Fibroblast of skin of left quadriceps (primary cell): ENCODE results near the gene RBM10.

Source experiments
- DNase-seq, 2 experiments: peaks; one replicate each; pipeline ENCODE4 v3.0.0-alpha.2; 2013; ENCODE audit warnings: low read depth in 2 of 2

RBM10 gene

GRCh38 chrX:47146936-47147859 lies 2.2 kb downstream of the RBM10 start:
- no peak for DNase-seq

DNA sequence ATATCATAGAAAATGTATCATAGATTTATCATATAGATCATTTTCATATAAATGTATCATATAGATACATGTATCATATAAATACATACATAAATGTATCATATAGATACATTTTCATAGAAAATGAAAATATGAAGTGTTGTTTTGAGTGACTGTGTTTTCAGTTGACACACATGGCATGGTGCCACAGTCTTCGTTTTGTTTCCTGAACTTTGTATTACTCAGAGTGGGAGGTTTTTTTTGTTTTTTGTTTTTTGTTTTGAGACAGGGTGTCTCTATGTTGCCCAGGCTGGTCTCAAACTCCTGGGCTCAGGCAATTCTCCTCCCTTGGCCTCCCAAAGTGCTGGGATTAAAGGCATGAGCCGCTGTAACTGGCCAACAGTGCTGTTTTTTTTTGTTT lies 3.9 kb downstream of the RBM10 start:
- no peak for DNase-seq

- DNase-seq, result no peak
Measured at GRCh38 chrX:47151435-47151834, 6.4 kb downstream of the RBM10 start.

GRCh38 chrX:47156611-47157520 lies 11.8 kb downstream of the RBM10 start:
- no peak for DNase-seq

DNA sequence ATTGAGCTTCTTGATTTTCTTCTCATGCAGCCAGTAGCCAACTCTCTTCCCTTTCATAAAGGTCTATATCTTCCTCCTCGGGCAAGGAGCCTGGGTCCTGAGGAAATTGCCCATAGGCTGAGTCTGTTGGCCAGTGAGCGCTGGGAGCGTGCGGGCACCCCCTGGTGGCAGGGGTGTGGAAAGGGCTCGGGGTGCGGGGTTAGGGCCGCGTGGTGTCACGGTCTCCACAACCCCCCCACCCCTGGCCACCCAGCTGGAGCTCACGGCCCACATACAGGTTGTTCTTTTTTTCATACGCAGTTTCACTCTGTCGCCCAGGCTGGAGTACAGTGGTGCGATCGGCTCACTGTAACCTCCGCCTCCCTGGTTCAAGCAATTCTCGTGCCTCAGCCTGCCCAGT lies 13.1 kb downstream of the RBM10 start:
- DNase-seq, result no peak

DNA sequence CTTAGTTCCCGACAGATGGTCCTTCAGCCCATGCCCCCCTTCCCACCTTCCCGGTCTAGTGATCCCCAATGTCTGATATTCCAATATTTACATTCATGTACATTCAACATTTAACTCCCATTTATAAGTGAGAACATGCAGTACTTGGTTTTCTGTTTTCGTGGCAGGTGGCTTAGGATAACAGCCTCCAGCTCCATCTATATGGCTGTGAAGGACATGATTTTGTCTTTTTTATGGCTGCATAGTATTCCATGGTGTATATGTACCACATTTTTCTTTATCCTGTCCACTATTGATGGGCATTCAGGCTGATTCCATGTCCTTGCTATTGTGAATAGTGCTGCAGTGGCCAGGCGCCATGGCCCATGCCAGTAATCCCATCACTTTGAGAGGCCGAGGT lies 13.8 kb downstream of the RBM10 start:
- DNase-seq, result no peak

- no peak for DNase-seq
Measured at GRCh38 chrX:47160781-47161180, 15.8 kb downstream of the RBM10 start.

DNA sequence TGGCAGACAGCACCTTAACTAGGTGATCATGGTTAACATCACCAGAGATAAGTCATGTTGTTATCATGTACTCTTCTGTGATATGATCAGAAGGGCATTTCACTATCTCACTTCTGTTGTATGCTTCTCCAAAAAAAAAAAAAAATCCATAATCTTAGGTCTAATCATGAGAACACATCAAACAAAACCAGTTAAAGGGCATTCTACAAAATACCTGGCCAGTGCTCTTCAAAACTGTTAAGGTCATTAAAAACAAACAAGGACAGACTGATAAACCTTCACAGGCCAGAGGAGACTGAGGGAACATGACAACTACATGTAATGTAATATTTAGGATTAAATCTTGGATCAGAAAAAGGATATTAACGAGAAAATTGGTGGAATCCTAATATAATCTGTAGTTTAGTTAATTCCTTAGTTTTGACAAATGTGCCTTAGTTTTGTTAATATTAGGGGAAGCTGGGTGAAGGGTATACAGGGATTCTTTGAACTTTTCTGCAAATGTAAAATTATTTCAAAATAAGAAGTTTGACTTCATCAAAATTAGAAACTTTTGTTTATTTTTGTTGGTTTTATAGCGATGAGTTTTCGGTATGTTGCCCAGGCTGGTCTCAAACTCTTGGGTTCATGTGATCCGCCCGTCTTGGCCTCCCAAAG lies 18.0 kb downstream of the RBM10 start:
- no peak for DNase-seq

DNA sequence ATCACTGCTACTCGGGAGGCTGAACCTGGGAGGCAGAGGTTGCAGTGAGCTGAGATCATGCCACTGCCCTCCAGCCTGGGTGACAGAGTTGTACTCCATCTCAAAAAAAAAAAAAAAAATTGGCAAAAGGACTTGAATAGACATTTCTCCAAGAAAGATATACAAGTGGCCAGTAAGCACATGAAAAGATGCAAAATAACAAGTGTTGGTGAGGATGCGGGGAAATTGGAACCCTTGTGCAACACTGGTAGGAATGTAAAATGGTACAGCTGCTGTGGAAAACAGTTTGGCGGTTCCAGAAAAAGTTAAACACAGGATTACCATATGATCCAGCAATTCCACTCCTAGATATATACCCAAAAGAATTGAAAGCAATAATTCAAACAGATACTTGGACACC lies 19.4 kb downstream of the RBM10 start:
- no peak for DNase-seq

DNA sequence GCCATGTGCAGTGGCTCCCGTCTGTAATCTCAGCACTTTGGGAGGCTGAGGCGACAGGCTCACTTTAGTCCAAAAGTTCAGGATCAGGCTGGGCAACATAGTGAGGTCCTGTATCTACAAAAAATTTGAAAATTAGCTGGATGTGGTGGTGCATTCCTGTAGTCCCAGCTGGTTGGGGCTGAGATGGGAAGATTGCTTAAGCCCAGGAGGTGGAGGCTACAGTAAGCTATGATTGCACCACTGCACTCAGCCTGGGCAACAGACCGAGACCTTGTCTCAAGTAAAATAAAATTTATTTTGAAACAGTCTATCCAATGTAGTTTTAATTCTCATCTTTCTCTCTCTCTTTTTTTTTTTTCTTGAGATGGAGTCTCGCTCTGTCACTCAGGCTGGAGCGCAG lies 21.1 kb downstream of the RBM10 start:
- no peak for DNase-seq

DNA sequence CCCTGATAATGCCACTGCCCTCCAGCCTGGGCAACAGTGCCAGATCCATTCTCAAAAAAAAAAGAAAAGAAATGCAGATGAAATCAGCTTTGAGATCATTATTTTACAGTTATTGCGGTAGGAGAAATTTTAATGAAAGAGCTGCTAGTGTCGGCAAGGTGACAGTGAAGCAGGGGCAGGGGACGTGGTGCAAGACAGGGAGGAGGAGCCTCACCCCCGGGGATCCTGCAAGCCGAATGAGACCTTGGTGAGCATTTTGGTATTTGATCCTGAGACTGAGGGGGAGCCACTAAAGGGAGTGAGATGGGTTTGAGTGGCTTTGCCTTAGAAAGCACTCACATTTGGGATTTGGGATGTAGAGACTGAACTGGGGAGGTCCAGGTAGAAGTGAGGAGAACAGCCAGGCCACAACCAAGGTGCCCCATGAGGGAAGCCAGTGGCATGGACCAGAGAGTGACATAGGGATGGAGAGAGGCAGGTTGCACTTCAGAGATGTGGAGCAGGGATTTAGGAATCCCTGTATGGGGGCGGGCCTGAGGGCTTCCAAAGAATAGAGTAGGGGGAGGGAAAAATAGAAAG lies 23.6 kb downstream of the RBM10 start:
- no peak for DNase-seq

GRCh38 chrX:47169273-47169672 lies 24.3 kb downstream of the RBM10 start:
- no peak for DNase-seq

DNA sequence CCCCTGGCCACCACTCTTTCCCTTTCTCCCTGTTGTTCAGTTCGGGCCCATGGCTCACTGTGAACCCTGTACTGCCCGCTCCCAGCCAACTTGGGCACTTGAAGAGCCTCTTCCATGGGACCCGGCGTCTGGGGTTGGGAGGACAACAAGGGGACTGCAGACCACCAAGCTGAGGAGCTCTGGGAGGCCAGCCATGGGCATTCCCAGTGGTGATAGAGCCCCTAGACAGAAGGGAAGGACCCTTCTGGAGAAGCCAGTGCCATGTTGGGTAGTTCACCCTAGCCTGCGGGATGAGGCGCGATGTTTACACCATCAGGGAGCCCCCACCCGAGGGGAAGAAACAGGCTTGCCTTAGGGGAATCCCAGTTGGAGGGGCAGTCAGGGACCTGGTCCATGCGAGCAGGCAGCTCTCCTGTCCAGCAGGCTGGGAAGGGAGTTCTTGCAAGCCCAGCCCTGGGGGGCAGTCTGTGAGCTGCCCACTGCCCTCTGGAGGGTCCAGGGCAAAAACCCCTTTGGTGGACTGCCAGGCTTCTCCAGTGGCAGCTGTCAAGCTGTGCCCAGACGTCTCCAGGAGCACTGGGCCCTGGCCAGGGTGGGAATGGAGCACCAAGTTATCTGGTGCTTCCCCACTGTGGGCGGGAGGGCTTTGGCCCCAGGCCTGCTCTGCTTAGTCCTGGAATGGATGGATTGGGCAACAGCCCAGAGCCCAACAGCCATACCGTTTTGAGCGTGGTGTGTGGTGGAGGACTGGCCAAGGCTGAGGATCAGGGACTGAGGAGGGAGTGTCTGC lies 24.9 kb downstream of the RBM10 start:
- DNase-seq, result no peak

GRCh38 chrX:47170861-47171692 lies 26.1 kb downstream of the RBM10 start:
- DNase-seq, result no peak

DNA sequence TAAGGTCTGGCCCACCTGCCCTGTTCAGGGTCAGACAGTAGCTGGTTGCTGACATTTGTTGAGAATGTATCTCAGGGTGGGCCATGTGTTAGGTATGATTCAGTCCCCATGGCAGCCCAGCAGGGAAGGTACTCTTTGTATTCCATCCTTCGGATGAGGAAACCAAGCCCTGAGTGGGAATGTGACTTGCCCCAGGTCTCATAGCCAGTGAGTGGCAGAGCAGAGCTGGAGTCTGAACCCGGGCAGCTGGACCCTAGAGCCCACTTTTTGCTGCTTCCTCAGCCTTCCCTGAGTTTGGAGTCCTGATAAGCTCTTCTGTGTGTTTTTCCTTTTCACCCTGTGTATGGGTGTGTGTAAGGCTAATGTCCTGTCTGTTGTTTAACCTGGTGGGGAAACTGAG lies 27.0 kb downstream of the RBM10 start:
- no peak for DNase-seq

GRCh38 chrX:47172549-47172948 lies 27.5 kb downstream of the RBM10 start:
- no peak for DNase-seq

GRCh38 chrX:47172971-47173792 lies 28.2 kb downstream of the RBM10 start:
- no peak for DNase-seq

- no peak for DNase-seq
Measured at GRCh38 chrX:47174376-47174775, 29.4 kb downstream of the RBM10 start.
